GM19193 (cell line): ENCODE data around the gene RFTN1.

Source experiments
- POLR2A ChIP-seq: IDR thresholded peaks from 4 replicates; pipeline ENCODE4 v1.6.1; 2011; ENCODE audit not compliant: insufficient read depth, insufficient read length; ENCODE audit errors: extremely low read depth

RFTN1 gene

GRCh38 chr3:16513141-16514020 is at the start of gene RFTN1:
Gene RFTN1 (minus strand): TSS chr3:16513699. CDS start chr3:16493869, 19,830 bp downstream.
- peak; percentile 35 for TF ChIP-seq POLR2A

DNA sequence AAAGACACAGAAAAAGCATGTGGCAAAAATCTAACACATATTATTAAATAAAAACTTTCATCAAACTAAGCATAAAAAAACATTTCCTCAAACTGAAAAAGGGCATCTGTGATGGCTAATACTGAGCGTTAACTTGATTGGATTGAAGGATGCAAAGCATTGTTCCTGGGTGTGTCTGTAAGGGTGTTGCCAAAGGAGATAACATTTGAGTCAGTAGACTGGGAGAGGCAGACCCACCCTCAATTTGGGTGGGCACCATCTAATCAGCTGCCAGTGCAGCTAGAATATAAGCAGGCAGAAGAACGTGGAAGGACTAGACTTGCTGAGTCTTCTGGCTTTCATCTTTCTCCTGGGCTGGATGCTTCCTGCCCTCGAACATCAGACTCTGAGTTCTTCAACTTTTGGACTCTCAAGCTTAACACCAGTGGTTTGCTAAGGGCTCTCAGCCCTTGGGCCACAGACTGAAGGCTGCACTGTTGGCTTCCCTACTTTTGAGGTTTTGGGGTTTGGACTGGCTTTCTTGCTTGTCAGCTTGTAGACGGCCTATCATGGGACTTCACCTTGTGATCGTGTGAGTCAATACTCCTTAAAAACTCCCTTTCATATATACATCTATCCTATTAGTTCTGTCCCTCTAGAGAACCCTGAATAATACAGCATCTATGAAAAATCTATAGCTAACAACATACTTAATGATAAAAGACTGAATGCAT is 46.3 kb upstream of the RFTN1 start:
- TF ChIP-seq POLR2A, result no peak

DNA sequence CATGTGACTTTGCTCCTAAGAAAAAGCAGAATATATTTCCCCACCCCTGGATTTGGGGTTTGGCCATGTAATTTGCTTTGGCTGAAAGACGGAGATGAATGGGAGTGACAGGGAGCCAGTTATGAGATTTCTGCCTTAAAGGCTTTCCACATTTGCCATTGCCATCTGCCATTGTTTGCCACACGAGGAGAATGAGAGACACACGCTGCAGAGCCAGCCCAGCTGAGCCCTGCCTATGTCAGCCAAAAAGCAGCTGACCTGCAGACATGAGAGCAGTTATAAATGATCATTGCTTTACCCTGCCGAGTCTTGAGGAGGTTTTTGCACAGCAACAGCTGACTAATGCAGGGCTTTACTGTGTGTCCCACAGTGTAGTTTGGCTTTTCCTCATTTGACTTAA is 40.6 kb upstream of the RFTN1 start:
- TF ChIP-seq POLR2A, result no peak

DNA sequence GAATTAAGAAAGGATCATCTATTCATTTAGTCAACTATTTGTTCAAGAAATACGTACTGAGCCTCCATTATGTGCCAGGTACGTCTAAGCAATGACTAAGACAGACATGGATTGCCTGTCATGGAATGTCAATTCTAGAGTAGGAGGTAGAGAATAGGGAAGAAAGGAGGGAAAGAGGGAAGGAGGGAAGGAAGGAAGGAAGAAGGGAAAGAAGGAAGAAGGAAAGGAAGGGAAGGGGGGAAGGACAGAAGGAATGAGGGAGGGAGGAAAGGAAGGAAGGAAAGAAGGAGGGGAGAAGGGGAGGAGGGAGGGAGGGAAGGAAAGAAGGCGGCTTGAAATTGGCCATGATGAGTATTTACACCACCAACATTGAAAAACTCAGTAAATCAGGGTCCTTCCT is 39.3 kb upstream of the RFTN1 start:
- TF ChIP-seq POLR2A, result no peak

GRCh38 chr3:16551342-16551976 is 38.0 kb upstream of the RFTN1 start:
- TF ChIP-seq POLR2A, result no peak

GRCh38 chr3:16550676-16551341 is 37.3 kb upstream of the RFTN1 start:
- TF ChIP-seq POLR2A, result no peak

GRCh38 chr3:16550305-16550675 is 36.8 kb upstream of the RFTN1 start:
- no peak for TF ChIP-seq POLR2A

DNA sequence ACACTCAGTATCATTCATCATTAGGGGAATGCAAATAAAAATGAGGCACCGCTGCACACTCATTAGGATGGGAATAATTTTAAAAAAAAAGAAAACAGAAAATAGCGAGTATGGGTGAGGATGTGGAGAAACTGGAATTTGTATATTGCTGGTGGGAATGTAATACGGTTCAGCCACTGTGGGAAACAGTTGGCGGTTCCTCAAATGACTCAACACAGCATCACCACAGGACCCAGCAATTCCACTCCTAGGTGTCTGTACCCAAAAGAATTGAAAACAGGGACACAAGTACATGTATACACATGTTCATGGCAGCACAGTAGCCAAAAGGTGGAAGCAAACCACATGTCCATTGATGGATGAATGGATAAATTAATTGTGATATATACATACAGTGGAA is 35.2 kb upstream of the RFTN1 start:
- no peak for TF ChIP-seq POLR2A

DNA sequence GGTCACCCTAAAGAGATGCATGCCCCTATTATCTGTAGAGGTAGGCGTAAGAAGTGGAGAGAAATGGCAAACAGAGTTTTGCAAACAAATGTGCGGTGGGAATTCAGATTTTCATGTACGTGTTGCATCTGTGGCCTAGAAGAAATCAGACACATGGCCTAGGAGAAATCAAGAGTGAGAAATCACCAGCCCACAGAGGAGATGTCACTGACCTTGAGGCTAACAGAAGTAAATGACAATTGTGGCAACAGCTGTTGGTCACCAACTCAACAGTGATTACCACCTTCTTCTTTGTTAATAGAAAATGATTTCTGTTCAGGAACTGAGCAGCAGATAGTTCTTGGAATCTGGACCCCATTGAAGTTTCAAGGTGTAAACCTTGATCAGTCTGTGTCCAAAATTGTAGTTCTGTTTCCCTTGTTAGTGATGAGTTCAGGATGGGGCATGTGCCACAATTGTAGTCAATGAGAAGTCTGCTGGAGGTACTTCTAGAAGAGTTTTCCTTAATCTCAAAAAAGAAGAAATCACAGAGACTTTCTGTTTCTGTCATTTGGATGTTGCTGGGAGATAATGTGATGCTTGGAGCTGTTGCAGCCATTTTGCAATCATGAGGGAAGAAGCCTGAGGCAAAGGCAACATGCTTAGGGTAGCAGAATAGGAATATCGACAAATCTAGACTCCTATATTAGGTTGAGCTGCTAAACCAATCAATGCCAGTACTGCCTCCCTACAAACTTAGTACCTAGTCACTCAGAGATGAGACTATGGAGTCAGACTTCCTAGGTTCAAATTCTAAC is 34.3 kb upstream of the RFTN1 start:
- no peak for TF ChIP-seq POLR2A

- TF ChIP-seq POLR2A, result no peak
Observed at GRCh38 chr3:16546186-16547010, 32.9 kb upstream of the RFTN1 start.

DNA sequence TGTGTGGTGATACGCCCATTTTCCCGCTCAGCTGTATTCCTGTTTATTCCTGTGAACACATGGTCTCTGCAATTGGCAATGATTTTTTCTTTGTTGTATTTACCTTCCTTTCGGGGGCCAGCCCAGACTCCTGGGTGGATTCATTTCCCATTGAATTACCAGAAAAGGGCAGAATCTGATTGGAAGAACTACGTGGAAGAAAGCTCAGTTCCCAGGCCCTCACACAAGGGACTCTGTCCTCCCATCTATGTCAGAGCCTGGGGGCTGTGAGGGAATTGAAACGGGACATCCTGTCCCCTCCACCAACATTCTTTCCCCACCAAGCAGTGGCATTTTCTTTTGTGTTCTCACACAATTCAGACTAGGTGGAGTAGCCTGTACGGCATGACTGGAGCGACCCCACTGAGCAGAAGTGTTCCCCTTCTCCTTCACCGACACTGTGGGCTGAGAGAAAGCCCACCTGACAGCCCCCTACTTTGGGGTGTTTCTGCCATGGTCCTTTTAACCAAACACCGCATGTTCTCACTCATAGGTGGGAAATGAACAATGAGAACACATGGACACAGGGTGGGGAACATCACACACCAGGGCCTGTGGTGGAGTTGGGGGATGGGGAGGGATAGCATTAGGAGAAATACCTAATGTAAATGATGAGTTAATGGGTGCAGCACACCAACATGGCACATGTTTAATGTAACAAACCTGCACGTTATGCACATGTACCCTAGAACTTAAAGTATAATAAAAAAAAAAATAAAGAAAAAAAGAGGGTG is 32.1 kb upstream of the RFTN1 start:
- no peak for TF ChIP-seq POLR2A

- TF ChIP-seq POLR2A, result no peak
Observed at GRCh38 chr3:16543242-16543864, 29.9 kb upstream of the RFTN1 start.
